Epithelial cell of prostate (primary cell): ENCODE measurements around the gene KRT38.
"Not testable (repeated sequence)": the region's sequence is repeated elsewhere in the genome, so short reads cannot be mapped to it uniquely, and the experiment has no call there.

ENCODE experiments used
- DNase-seq: peaks from one replicate; pipeline ENCODE4 v3.0.0-alpha.2; 2011; ENCODE audit warnings: low read depth, low spot score
- H3K27ac ChIP-seq: fragments of 450-650 bp; 2 replicates; pipeline ENCODE4 v1.5.1; 2017; ENCODE audit warnings: mild to moderate bottlenecking

The KRT38 gene

DNA sequence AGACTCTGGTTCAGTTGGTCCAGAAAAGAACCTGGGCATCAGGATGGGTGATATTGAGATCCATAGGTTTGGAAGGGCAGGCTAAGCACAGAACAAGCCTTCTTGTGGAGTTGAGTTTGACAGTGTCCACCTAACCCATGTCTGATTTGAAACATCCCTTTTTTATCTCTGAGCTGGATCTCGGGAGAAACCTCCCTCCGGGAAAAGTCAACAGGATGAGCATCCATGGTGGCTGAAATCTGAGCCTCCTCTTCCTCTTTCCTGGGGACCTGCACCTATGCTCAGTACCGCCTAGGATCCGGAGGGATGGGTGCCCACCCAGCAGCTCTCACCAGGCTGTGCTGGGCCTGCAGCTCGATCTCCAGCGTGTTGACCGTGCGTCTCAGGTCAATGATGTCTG lies 23.0 kb upstream of the KRT38 start:
- no peak overlapping the region for H3K27ac ChIP-seq
- DNase-seq = no peak

DNA sequence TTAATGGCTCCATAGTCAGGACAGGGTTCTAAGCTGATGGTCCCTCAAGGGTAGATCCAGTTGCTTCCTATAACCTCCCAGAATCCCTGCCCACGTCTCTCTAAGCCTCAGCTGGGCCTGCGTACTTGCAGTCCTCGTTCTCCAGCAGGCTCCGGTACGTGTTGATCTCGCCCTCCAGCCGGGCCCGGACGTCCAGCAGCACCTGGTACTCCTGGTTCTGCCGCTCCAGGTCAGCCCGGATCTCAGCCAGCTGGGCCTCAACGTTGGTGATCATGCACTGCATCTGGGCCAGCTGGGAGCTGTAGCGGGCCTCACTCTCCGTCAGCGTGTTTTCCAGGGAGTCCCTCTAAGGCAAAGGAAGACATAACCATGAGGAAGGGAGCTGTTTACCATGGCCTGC lies 21.9 kb upstream of the KRT38 start:
- DNase-seq = no peak

DNA sequence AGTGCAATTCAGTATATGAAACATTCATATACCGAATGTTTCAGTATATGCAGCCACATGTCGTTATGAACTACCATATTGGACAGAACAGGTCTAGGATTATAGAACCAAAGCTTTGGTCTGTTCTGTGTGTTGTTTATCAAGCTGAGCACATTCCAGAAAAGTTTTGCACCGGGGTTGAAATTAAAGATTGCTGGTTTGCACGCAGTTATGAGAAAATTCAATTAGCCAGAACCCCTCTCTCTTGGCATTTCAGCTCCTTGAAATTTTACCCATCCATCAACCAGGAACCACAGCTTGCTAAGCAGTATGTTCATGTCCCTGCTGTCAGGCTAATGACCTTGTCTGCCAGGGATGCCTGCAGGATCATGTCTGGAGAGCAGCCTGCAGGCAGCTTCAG lies 16.9 kb upstream of the KRT38 start:
- no peak for DNase-seq
- H3K27ac ChIP-seq = no peak overlapping the region

More for the DNA sequence above, 21.9 kb upstream of the KRT38 start:
- no peak overlapping the region for H3K27ac ChIP-seq

DNA sequence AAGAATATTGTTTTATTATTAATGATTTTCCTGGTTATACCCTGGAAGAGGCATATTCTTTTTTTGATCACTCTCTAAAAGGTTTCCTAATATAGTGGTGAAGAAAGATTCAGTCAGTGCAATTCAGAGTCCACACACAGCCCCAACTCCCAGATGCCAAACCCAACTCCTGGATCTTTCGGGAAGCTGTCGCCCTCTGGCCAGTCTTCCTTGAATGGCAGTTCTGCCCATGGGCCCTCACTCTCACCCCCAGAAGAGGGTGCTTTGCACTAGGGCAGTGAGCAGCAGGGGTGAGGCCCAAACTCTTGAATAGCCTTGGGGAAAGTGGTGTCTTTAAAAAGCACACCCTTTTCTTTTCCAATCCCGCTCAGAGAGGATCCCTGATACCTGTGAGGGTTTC lies 15.4 kb upstream of the KRT38 start:
- no peak for DNase-seq

DNA sequence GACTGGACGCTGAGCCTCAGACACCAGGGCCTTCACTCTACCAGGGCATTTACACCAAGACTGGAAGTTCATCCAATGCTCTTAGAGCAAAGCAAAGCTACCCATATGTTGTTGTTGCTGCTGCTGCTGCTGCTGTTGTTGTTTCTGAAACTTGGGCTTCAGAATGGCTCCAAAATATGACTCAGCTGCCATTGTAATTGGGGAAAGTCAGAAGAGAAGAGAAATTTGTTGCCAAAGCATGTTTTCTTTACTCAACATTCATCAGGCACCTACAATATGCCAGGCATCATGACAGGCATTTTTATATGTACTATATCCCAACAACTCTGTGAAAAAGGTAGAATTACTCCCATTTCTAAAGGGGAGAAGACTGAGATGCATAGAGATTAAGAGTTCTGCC lies 14.5 kb upstream of the KRT38 start:
- DNase-seq = no peak
- H3K27ac ChIP-seq = no peak overlapping the region

More for the DNA sequence above, 15.4 kb upstream of the KRT38 start:
- no peak overlapping the region for H3K27ac ChIP-seq

DNA sequence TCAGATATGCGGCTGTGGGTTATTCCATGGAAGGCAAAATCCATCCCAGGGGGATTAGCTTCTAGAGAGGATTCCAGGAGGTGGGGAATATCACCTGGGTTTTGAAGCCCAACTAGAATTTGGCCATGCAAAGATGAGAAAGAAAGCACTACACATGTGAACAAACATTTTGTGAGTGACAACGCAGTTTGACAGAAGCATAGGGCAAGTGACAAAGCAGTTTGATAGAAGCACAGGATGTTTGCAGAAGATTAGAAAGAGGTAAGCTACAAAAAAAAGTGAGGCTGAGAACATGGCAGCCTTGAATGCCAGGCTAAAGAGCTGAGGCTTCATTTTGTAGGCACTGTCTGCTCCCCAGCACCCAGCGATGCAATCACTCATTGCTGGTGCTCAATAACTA lies 12.3 kb upstream of the KRT38 start:
- DNase-seq = no peak
- no peak overlapping the region for H3K27ac ChIP-seq

DNA sequence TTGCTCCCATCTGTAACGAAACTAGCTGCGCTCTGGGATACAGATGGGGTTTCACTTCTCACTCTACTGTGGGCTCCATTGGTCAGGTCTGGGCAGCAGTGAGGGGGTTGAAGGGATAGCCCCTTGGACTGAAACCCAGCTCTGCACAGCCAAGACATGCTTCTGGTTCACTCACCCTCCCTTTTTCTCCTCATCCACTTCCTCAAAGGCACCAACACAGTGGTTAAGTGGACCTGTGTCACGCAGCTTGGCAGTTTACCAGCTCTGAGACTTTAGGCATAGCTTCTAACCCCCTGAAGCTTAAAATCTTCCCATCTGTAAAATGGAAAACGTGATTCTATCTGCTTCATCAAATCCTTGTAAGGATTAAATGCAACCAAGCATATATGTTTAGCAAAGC lies 11.5 kb upstream of the KRT38 start:
- DNase-seq = no peak
- no peak overlapping the region for H3K27ac ChIP-seq

DNA sequence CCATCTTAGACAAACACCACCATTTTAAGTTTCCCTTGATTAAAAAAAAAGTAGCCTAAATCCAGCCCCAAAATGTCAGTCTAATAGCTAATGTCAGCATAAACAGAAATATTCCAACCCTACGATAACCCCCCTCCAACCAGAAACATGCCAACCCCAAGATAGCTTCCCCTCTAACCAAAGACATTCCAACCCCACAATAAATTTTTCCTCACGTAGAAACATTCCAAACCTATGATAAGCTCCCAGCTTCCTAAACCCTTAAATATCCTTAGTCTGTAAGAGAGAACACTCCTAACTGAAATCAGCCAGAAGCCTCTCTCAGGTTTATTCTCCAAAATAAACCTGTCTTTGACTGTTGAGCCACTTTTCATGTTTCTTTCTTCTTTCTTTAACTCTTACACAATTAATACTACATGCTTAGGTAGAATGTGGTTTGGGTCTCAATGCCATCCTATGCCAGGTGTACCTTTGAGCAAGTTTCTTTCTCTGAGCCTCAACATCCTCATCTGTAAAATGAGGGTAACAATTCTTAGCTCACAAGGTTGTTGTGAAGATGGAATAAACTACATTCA lies 10.5 kb upstream of the KRT38 start:
- no peak for DNase-seq
- H3K27ac ChIP-seq = no peak overlapping the region

DNA sequence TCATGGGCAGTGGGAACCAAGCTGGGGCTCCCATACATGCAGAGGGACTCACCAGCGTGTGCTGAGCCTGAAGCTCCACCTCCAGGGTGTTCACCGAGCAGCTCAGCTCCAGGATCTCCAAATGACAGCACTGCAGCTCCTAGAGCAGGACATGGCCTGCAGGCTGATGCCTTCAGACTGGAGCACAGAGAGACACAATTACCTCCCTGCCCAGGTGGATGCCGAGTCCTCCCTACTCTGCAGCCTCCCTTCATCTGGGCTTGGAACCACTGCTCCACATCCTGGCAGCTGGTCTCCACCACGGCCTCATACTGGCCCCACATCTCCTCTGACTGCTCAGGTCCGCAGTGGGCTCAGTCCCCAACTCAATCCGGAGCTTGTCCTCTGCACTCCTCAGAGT lies 8.2 kb upstream of the KRT38 start:
- no peak for DNase-seq

DNA sequence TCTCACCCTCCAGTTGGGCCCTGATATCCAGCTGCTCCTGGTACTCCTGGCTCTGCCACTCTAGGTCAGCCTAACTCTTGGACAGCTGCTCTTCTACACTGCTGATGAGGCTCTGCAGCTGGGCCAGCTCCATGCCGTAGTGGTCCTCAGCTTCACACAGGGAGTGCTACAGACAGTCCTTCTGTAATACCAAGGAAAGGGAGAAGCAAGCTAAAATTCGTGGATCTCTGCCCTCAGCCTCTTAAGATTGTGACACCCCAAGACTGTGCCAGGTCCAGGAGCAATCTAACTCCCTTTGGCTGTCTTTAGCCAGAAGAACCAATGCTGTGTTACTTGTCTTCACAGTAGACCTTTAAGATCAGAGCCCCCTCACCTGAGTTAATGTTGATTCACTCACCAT lies 7.7 kb upstream of the KRT38 start:
- DNase-seq = no peak
- H3K27ac ChIP-seq = no peak overlapping the region

More for the DNA sequence above, 8.2 kb upstream of the KRT38 start:
- H3K27ac ChIP-seq = no peak overlapping the region

DNA sequence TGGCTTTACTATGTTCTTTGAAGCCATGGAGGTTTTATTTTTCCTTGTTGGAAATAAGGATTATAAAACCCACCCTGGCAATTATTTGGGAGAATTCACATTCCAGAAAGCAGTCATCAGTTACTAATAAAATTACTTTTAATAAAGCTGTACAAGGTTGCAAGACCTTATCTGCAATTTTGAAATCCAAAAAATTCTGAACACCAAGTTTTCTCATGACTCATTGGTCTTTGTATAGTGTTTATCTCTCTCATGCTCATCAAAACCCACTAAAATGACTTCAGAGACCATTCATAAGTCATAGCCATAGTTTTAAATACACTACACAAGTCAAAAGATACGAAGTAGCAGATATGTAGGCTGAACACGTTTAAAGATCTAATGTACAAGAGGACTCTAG lies 6.0 kb upstream of the KRT38 start:
- no peak for DNase-seq
- no peak overlapping the region for H3K27ac ChIP-seq

DNA sequence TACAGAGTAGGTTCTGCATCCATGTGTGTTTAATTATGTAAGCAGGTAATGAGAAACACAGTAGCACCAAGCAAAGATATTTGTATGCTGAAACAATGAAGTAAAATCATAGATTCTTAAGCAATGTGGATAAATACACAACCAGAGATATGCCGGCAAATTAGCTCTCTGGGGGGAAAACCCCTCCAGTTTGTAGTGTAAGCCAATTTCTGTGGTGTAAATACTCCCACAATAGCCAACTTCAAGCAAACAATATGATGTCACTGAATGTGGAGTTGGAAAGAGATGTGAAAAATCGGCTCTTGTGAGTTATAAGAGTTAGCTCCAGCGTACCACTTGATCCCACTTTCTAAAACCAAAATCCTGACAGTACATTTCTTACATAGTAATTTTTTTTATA lies 3.9 kb upstream of the KRT38 start:
- no peak overlapping the region for H3K27ac ChIP-seq
- no peak for DNase-seq

DNA sequence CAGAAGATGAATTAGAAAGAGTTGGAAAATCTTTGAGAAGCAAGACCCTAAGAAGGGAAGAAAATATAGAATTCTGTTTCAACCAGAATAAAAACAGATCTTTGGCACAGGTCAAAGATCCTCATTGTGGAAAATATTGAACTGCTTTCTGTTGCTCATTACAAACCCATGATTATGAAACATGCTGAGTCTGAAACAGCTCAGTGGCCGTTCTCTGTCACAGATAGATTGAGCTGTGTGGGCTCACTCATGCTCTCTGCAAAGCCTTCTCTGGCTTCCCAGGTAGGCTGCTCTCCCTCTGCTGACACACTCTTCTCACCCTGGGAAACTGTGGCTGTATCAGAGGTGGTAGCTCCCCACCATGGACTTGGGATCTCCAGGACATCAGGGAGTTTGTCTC lies 3.4 kb upstream of the KRT38 start:
- DNase-seq = no peak
- H3K27ac ChIP-seq = no peak overlapping the region

DNA sequence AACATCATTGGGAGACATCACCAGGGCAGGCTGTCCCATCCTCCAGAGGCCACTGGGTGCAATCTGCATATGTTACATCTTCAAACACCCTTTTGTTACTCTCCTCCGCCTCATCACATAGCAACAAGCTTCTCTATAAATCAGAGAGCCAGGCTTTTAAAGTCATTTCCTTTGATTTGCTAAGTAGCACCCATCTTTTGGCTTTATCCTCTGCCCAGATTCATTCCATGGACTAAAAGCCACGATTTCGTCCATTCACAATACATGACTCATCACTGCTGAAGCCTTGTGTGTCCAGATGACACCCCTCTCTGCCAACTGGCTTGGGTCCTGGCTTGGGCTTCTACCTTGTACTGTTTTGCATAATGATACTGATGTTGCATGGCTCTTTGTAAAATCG lies 2.0 kb upstream of the KRT38 start:
- H3K27ac ChIP-seq = no peak overlapping the region
- no peak for DNase-seq

DNA sequence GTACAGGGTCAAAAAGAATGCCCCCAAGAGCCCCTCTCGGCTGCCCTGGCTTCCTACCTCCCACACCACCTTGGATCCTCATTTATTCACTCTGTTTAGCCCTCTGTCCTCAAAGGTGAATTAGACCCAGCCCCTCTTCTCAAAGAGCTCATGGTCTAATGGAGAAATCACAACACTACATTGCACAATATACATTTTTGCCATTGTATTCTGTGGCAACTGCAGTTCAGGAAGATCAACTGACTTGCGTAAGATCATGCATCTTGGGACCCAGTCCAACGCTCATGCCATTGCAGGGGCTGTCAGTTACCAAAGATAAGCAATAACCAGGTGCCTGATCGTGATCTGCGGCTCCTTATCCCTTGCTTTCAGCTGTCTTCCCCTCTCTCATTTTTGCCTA lies 1.4 kb downstream of the KRT38 start:
- DNase-seq = no peak
- H3K27ac ChIP-seq = no peak overlapping the region

DNA sequence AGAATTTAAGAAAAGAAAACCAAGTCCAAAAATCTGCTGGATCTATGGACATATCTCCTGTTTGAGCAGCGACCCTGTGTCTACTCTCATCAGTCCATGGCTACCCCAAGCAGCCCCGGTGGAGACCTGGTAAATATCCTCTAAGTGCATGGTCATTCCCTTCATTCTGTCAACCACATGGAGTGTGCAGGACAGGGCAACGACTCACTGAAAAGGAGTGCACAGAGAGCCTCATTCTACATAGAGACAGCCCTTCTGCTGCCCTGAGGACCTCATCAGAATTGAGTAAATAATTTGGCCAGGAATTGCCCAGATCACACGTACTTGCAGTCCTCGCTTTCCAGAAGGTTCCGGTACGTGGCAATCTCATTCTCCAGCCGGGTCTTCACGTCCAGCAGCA lies 3.0 kb downstream of the KRT38 start:
- H3K27ac ChIP-seq = no peak overlapping the region
- DNase-seq = no peak

DNA sequence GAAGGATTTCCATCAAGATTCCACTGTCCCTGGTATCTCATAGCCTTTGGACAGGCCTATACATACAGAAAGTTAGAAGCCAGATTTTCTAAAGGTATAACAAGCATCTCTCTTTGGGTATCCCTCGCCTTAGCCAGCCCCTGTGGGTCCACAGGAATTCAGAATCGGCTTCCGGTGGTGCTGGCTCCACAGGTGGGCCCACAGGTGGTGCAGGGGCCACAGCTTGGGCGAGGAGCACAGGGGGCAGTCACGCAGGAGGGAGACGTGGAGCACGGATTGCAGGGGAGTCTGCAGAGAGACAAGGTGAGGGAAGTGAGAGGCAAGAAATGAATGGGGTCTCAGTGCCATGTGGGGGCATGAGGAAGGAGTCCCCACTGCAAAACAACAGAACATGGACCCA lies 3.5 kb downstream of the KRT38 start:
- H3K27ac ChIP-seq = no peak overlapping the region
- no peak for DNase-seq

DNA sequence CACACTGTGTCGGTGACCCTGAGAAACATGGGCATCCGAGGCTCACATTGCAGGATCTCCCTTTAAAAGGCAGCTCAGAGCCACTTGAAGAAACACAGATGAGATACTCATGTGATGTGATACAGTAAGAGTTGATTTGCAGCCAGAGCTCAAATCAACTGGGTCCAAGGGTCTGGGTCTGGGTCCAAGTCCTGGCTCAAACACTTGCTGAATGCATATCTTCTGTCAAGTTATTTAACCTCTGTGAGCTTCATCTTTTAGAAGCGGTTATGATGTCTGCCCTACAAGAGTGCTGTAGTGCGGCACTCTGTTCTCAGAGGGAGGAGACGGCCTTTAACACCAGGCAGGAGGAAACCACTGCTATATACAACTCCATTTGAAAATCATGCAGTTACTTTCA lies 6.4 kb downstream of the KRT38 start:
- H3K27ac ChIP-seq = no peak overlapping the region
- no peak for DNase-seq

DNA sequence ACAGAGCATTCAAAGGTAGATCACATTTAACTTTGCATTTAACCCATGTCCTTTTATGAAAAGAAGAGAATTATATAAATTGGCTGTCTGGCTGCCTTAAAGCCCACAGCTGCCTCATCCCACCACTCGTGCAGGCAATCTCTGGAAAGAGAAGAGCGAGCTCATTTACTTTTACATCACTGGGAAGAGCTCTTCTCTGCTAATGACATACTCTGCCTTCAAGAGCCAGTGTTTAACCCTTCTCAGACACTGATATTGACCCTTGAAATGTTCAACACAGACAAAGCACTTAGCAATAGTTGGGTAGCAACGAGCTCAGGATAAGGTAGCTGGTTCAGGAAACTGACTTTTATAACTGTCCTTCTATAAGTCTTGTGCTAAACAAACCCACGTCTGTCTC lies 6.8 kb downstream of the KRT38 start:
- DNase-seq = no peak
- no peak overlapping the region for H3K27ac ChIP-seq

DNA sequence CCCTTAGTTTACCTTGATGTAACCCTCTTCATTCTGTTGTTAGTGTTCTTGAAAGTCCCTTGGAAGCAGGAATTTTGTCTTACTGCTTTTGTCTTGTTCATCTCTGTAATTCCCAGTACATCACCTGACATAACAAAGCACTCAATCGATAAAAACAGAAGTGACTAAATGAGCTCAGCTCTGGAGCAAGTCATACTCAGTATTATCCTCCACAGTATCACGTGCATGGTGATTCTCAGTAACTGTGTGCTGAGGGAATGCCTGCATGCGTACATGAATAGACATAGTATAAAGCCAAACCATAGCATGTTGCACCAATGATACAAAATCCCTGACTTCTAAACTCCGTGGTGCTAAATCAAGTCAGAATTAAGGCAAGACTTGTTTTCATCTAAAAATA lies 7.2 kb downstream of the KRT38 start:
- no peak overlapping the region for H3K27ac ChIP-seq
- no peak for DNase-seq

DNA sequence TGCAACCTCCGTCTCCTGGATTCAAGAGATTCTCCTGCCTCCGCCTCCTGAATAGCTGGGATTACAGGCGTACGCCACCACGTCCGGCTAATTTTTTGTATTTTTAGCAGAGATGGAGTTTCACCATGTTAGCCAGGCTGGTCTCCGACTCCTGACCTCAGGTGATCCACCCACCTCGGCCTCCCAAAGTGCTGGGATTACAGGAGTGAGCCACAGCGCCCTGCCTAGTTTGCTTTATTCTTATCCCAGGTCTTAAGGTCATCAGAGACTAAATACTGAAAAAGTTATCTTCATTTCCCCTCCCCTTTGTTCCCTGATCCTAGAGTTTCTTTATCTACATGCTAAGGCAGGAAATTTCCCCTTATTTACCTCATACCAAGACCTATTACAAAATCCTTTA lies 10.4 kb downstream of the KRT38 start:
- H3K27ac ChIP-seq, DNase-seq: not testable (repeated sequence)

DNA sequence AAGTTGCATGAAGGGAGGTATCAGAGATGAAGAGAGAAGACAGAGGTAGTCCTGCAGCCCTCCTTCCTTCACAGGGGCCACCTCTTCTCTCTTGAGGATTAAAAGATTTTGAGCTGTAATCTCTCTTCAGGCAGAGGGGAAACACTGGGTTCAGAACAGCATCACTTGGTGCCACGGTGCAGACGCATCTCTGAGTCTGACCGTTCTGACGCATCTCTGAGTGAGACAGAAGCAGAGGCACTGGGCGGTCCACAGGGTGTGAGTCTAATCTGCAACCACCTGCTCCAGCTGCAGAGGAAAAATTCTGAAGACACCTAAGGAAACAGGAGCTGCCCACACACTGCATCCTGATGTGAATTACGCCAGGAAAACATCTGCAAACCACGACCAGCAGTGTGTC lies 11.1 kb downstream of the KRT38 start:
- DNase-seq = no peak
- H3K27ac ChIP-seq = no peak overlapping the region
